Caki2 (cell line): ENCODE results near the gene FOXD3. TPM values are rescaled to one million over a fixed set of nuclear protein-coding genes. Genes with fewer than 3 reads are reported as not detected.

Experiments
- DNase-seq: peaks from one replicate; pipeline ENCODE4 v3.0.0-alpha.2; 2015; ENCODE audit warnings: low read depth
- in situ Hi-C: cut with HindIII; loops from 2 replicates; pipeline ENCODE4 v1.10.0; 2016; ENCODE audit warnings: low sequenced_read_pairs, low pct_unique_long_range_greater_than_20kb, mixed read lengths
- total RNA-seq: library from RNA; depleted of rRNA; stranded (reverse); fragments of >200 nt; shearing (Covaris generic); gene quantifications from 2 replicates; pipeline ENCODE4 v1.2.3, GENCODE V29; 2014; ENCODE audit warnings: low replicate concordance

FOXD3 gene
- total RNA-seq, 1 experiment from 2014 or later: not detected

DNA sequence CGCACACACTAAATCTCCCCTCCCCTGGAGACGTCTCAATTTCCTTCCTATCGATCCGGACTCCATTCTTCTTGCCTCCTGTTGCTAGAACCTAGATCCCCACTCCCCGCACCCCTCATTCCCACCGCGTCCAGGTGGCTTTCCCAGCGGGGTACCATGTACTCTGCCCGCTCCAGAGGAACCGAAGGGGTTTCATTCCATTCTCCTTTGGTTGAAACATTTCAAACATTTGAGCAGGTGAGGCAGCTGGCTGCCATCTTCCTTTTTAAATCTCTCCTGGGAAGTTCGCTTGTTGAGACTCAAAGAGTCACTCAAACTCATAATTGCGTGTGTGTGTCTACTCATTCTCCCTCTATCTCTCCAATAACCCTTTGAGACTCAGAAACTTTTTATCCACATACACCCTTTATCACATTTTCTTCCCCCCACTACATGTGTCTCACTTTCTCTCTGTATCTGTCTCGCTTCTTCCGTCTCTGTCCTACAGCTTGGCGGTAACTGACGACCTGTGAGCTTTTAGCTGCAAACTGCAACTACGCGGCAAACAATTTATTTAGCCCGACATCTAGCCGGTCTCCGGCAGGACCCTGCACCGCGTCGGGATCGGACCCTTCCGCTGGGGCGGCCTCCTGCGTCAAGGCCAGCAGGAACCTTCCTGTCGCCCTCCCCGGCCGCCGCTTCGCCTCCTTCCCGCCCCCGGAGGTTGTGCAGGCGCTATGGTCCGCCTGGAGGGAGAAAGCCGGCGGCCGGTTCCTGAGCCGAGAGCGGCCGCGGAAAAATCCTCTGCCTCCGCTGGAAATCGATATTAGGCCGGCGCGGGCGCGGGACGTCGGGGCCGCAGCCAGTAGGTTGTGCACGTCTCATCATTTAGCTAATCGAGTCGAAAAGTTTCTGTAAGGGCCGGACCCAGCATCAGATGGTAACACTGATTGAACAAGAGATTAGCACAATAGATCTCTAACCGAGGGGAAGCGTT lies 3.0 kb upstream of the FOXD3 start:
- in situ Hi-C loops: no loop called here
- DNase-seq: no peak

DNA sequence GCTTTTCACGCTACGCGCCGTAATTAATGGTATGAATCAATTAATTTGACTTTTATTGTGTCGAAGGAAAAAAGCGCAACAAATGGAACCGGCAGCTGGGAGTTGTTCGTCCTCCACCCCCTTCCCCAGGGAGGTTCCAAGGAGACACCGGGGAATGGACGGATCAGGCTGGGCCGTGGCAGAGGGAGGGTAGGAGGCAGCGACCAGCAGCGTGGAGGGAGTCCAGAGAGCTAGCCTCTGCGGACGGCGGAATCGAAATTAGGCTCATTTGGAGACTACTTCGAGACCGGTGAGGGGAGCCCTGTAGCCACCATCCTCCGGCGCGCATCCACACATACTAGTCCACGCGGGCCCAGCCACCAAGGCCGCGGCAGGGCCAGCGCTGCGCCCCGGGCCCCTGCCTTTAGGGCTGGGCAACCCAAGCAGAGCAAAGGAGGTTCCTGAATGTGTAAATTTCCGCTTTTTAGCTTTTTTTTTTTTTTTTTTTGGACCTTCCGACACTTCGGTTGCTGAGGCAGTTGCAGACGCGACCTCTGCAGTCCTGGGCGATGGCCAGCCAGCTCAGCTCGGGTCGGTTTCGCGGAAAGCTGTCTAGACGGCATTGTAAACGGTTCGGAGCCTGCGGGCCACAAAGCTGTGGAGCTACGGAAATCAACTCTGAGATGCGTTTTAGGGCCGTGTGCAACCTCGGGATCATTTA lies 2.2 kb upstream of the FOXD3 start:
- DNase-seq: no peak
- in situ Hi-C loops: no loop called here

DNA sequence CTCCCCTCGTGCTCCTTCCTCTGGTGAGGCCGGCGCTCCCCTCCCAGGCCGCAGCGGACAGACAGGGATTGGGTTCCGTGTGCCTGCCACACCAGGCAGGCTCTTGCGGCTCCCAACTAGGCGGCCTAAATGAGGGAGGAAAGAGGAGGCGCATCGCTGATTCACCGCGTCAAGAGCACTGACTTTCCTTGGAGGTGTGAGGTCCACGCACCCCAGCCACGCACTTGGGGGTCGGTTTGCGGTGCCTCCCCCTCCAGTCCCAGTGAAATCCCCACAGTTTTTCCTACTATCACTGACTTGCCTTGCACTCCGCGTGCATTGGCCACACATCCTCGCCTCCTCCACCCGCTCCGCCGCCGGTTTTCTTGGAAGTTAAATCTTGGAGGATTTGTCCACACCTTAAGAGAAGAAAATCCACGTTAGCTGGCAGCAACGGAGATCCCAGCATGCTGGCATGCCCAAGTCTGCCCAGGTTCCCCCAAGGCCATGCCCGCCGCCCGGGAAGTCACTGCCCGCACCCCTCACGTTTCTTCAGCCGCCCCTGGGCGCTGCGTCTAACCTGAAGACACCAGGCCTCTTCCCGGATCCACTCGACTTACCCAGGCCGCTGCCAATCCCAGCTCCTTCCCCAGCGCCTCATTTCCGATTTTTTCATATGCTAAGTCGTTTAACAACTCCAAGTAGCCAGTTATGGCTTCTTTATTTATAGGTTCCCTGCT lies 1.1 kb upstream of the FOXD3 start:
- no peak for DNase-seq
- in situ Hi-C loops: no loop called here

DNA sequence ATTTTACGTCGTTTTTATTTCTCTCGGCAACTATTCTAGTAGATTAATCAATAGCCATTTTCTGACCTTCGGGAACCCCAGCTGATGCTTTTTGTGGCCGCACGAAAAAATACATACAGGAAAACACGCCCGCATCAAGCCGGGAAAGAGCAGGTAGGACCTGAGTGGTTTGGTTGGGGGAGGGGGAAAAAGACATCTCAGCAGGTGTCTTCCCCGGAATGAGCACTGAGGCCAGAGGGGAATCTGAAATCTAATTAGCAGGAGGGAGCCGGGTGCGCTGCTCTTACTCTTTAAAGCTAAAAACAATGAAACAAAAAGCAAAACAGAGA lies 618 bp upstream of the FOXD3 start:
- in situ Hi-C loops: no loop called here
- DNase-seq: no peak

DNA sequence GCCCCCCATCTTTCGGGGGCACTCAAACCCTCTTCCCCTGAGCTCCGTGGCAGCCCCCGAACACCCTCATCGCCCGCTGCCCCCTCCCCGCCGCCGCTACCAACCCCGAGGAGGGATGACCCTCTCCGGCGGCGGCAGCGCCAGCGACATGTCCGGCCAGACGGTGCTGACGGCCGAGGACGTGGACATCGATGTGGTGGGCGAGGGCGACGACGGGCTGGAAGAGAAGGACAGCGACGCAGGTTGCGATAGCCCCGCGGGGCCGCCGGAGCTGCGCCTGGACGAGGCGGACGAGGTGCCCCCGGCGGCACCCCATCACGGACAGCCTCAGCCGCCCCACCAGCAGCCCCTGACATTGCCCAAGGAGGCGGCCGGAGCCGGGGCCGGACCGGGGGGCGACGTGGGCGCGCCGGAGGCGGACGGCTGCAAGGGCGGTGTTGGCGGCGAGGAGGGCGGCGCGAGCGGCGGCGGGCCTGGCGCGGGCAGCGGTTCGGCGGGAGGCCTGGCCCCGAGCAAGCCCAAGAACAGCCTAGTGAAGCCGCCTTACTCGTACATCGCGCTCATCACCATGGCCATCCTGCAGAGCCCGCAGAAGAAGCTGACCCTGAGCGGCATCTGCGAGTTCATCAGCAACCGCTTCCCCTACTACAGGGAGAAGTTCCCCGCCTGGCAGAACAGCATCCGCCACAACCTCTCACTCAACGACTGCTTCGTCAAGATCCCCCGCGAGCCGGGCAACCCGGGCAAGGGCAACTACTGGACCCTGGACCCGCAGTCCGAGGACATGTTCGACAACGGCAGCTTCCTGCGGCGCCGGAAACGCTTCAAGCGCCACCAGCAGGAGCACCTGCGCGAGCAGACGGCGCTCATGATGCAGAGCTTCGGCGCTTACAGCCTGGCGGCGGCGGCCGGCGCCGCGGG lies 837 bp downstream of the FOXD3 start:
- DNase-seq: no peak
- in situ Hi-C loops: no loop called here

DNA sequence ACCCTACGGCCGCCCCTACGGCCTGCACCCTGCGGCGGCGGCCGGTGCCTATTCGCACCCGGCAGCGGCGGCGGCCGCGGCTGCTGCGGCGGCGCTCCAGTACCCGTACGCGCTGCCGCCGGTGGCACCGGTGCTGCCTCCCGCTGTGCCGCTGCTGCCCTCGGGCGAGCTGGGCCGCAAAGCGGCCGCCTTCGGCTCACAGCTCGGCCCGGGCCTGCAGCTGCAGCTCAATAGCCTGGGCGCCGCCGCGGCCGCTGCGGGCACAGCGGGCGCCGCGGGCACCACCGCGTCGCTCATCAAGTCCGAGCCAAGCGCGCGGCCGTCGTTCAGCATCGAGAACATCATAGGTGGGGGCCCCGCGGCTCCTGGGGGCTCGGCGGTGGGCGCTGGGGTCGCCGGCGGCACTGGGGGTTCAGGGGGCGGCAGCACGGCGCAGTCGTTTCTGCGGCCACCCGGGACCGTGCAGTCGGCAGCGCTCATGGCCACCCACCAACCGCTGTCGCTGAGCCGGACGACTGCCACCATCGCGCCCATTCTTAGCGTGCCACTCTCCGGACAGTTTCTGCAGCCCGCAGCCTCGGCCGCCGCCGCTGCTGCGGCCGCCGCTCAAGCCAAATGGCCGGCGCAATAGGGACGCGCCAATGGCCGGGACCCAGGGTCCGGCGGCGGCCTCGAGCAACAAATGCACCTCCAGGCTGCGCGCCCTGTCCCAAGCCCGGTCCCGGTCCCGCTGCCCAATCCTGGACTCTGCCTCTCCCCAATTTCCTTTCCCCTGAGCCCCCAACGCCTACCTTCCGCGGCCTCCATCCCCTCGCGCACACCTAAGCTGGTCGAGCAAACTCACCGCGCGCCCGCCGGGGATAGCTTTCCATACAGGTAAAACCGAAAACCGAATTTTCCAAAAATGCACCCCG lies 1.8 kb downstream of the FOXD3 start:
- DNase-seq: no peak
- in situ Hi-C loops: no loop called here

DNA sequence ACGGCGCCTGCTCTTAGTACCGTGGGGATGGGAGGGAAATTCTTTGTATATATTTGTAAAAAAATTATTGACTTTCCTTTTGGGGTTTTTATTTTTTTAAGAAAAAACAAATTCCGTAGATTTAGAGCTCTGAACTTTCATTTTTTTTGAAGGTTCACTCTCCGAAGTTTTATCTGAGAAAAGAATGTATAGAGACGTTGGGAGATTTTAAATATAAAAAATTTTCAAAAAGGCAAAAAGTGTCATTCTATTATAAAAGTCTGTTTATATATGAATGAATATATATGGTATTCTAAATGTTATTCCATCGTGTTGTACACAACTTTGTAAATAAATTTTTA lies 2.4 kb downstream of the FOXD3 start:
- DNase-seq: no peak
- in situ Hi-C loops: no loop called here

DNA sequence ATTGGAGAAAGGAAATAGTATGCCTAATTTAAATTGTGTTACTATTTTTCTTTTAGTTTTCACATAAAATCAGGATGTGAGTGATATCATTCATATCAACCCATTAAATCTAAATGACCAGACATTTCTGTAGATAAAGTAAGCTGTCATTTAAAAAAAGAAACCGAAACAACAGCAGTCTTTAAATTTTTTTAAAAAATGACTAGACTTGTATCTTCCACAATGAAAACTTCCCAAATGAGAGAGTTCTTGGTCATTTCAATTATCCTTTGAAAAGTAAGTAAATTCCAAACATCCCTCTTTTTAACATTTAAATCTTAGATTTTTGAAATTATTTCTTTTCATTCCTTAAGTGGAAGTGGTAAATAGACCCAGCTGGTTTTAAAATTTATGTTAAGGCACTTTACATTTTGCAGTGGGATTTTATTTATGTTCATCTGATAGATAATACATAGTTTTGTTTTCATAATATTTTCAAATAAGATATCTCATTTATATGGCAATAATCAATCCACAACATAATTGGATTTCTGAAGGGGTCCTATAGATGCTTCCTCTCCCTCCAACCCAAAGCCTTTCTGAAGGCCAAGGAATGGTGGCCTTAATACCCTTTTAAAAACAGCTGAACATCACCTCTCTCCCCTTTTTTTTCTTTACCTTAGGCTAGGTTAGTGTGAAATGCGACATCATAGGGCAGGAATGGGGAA lies 3.1 kb downstream of the FOXD3 start:
- in situ Hi-C loops: no loop called here
- DNase-seq: no peak

DNA sequence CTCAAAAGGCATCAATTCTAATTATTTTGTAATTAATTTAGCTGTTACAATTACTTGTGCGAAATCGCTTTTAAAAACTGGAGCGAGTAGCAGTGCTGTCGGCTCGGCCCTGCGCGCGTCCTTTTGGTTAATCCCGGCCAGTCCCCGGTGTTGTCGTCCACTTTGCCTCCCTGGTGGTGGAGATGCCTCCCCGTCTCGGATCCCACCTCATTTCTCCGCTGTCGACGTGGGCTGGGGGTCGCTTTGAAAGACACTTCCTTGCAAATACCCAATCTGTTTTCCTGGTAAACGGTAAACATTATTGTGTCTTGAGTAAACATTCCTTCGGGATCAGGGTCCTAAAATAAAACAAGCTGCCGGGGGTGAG lies 3.7 kb downstream of the FOXD3 start:
- DNase-seq: no peak
- in situ Hi-C loops: no loop called here

DNA sequence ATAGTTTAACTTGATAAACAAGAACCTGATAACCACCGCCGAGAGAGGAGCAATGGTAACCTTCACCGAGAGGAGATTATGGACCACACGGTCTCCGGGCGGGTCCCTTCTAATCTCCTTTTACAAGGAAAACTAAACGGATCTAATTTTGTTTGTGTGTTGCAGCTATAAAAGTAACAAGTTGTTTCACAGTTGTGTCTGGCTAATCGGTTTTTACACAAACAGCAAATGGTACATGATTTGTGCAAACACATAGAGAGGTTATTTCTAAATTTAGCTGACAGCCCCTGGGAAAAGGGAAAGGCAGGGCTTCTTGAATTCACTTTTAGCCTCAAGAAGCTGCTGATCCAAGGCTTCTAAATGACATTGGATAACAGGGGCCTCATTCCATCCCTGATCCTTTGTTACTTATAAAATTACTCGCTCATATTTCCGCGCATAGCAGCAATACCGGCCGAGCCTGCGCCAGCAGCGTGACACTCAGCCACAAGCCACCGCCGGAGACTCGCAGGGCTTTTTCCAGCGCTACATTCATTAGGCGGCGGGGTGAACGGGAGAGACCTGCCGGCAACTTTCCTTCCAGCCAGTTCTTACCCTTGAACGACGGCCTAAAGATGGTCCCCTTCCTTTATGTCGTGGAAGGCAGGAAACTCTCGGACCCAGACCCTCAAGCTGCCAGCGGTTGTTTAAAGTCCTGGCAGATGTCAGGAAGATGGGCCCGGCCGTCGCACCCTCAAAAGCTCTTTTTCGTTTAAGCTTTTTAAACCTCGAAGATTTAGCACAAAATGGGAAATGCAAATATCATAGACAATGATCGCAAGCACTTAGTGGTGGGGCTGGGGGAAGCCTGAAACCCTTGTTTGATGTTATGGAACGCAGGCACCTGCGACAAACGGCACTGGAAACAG lies 4.4 kb downstream of the FOXD3 start:
- in situ Hi-C loops: no loop called here
- DNase-seq: no peak

DNA sequence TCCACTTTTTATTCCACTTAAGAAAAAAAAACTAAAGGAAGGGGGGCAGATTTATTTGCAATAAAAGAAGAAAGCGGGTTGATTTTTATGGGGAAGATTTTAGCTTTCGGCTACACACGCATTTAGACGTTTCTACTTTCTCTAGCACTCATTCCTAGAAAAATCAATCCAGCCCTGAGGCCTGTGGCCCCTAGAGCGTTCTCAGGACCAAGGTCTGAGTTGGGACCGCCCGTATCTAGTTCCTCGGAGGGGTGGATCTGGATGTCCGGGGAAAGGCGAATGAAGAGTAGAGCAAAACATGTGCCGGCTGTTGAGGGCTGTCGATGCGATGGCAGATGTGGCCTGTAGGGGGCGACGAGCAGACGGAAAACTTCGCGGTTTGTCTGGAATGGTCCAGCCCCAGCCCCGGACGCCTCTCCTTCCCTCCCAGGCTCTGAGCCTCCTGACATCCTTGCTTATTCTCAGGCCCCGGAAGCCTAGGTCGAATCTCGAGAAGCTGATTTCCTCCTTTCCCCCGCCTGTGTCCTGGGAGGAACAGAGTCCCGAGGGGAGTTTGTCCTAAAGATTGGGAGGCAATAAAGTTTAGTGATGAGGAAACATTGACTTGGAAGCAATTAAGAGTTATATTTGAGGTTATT lies 5.2 kb downstream of the FOXD3 start:
- in situ Hi-C loops: no loop called here
- DNase-seq: peak; percentile 45

DNA sequence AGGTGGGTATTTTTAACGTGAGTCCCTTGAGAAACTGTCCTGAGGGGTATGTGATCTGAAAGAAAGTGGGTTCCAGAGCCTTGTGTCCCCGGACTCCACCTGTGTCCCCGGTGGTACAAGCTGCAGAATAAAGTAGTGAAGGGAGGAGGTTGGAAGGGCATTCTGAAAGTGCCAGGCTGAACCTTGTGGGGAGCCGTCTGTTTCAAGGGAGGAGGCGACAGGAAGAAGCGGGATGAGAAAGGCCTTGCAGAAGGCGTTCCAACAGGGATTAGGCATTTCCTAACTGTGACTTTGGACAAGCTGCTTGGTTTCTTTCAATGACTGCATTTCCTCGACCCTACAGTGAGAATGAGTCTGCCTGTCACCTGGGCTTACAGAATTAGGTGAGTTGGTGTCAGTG lies 5.8 kb downstream of the FOXD3 start:
- no peak for DNase-seq
- in situ Hi-C loops: no loop called here

DNA sequence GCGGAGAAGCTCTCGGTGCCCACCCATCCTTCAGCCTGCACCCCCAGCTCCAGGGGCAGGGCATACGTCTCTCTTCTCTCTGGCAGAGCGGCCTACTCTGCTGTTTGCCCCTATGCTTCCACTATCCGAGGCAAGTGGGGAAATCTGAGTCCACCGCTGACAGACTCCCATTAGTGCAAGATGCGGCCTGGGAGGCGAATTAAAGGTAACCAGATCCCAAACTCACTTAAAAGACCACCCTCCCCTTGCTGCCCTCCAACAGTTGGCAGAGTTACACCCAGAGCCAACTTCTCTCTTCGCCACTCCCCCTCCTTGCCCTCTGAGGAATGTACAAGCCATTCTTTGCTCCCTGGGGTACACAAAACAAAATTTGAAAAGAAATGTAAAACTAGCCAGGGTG lies 6.4 kb downstream of the FOXD3 start:
- in situ Hi-C loops: no loop called here
- DNase-seq: no peak

DNA sequence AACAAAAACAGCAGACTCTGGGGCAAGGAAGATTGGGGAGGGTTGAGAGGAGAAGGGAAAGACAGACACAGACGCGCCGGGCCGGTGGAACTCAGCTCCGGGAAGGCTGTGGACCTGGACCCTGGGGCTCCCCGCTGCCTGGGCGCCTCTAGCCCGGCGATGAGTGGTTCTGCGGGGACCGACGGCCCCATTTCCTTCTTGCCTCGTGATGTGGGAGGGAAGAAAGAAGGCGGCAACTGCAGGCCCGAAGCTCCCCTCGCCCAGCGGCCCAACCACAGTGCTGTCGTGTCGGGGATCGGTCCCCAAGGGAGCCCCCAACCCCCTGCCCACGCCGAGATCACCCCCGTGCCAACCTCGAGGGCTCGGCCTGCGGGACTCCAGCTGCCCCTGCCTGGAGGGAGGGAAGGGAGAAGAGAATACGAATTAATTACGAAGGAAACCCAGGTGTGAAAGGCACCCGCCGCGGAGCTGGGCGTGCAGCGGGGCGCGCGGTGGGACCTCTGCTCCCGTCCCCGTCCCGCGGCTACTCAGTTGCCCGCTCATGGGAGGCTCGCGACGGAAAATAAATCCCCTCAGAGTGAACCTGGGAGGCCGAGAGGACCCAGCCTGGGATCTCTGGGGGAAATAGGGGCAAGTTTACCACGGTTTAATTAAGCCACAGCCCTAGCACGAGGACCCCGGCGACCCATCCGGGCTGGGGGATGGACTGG lies 7.4 kb downstream of the FOXD3 start:
- in situ Hi-C loops: no loop called here

DNA sequence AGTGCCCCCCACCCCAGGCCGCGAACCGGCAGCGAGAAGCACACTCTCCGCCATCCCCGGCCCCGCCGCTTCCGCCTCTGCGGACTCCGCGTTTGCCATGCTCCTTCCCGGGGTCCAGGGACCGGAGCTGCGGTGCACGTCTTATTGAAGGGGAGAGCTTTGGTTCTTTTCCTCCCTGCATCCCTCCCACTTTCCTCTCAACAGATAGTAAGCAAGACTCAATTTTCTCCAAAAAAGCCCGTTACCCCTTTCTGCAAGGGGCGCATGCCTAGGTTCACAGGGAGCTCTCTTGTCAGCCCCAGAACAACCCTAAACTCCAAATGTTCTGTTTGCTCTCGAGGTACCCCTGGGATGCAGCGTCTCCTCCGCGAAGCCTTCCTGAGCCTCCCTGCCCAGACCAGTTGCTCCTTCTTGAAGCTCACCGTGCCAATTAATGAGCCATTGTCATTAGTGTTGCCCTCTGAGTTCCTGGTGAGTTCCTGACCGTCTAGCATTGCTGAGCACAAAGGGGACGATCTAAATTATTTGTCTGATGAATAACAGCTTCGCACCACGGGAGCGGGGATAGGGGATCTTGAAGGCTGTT lies 8.1 kb downstream of the FOXD3 start:
- in situ Hi-C loops: no loop called here
- DNase-seq: no peak

More for the DNA sequence above, 7.4 kb downstream of the FOXD3 start:
- DNase-seq: no peak
